ENCODE results near the gene PAK3.

Gene PAK3

GRCh38 chrX:111145878-111146277 is 49.9 kb downstream of the PAK3 start:
- TF ChIP-seq EZH2phosphoT487 (IDR thresholded peaks at IDR 0.05; ENCODE audit: low read length) (no peak), CTCF (IDR thresholded peaks at IDR 0.05; ENCODE audit: low read length) (no peak), EZH2 (optimal IDR thresholded peaks at IDR 0.05; ENCODE audit: low read depth, low read length) (no peak)
- H3K4me2 ChIP-seq (ENCODE audit: low read depth, low read length) = no peak overlapping the region
- H3K9me3 ChIP-seq (replicated peaks; ENCODE audit: insufficient read depth, low read length) = no peaks in the 10 kb centered on the region
- H3K9ac ChIP-seq (ENCODE audit: low read length) = no peak overlapping the region
- H3K27ac ChIP-seq (ENCODE audit: low read length) = no peak overlapping the region
- H4K20me1 ChIP-seq (ENCODE audit: insufficient read depth, low read length) = no peaks in the 10 kb centered on the region
- H3K4me1 ChIP-seq (ENCODE audit: low read length) = no peaks in the 10 kb centered on the region
- no peak overlapping the region for H3K4me3 ChIP-seq (ENCODE audit: low read length)
- no peak for DNase-seq
- no peaks in the 10 kb centered on the region for H3K27me3 ChIP-seq (replicated peaks; ENCODE audit: insufficient read depth, low read length)
- H3K9me2 ChIP-seq (replicated peaks; ENCODE audit: insufficient read depth, low read length) = no peaks in the 10 kb centered on the region
- H3F3A ChIP-seq (ENCODE audit: insufficient read depth, low read length) = no peaks in the 10 kb centered on the region
- H2AFZ ChIP-seq (ENCODE audit: low read length) = no peak overlapping the region
- no peaks in the 10 kb centered on the region for H3K79me2 ChIP-seq (ENCODE audit: low read length)
- no peaks in the 10 kb centered on the region for H3K36me3 ChIP-seq (replicated peaks; ENCODE audit: insufficient read depth, low read length)

GRCh38 chrX:111151764-111152163 is 55.8 kb downstream of the PAK3 start:
- no peaks in the 10 kb centered on the region for H3K36me3 ChIP-seq (replicated peaks; ENCODE audit: insufficient read depth, low read length)
- no peak overlapping the region for H2AFZ ChIP-seq (ENCODE audit: low read length)
- H3K27ac ChIP-seq (ENCODE audit: low read length) = no peak overlapping the region
- DNase-seq = no peak
- H4K20me1 ChIP-seq (ENCODE audit: insufficient read depth, low read length) = no peaks in the 10 kb centered on the region
- H3K9ac ChIP-seq (ENCODE audit: low read length) = no peak overlapping the region
- no peaks in the 10 kb centered on the region for H3K79me2 ChIP-seq (ENCODE audit: low read length)
- H3K4me3 ChIP-seq (ENCODE audit: low read length) = no peak overlapping the region
- no peaks in the 10 kb centered on the region for H3F3A ChIP-seq (ENCODE audit: insufficient read depth, low read length)
- no peaks in the 10 kb centered on the region for H3K4me1 ChIP-seq (ENCODE audit: low read length)
- H3K27me3 ChIP-seq (replicated peaks; ENCODE audit: insufficient read depth, low read length) = no peaks in the 10 kb centered on the region
- no peak for TF ChIP-seq CTCF (IDR thresholded peaks at IDR 0.05; ENCODE audit: low read length)
- no peak for TF ChIP-seq EZH2 (optimal IDR thresholded peaks at IDR 0.05; ENCODE audit: low read depth, low read length)
- TF ChIP-seq EZH2phosphoT487 (IDR thresholded peaks at IDR 0.05; ENCODE audit: low read length) = no peak
- no peaks in the 10 kb centered on the region for H3K9me3 ChIP-seq (replicated peaks; ENCODE audit: insufficient read depth, low read length)
- no peak overlapping the region for H3K4me2 ChIP-seq (ENCODE audit: low read depth, low read length)
- H3K9me2 ChIP-seq (replicated peaks; ENCODE audit: insufficient read depth, low read length) = no peaks in the 10 kb centered on the region

- H3K4me3 ChIP-seq (ENCODE audit: low read length) = no peak overlapping the region
These were observed 63.2 kb downstream of the PAK3 start for GRCh38 chrX:111159232-111159631.

More at GRCh38 chrX:111159232-111159631, 63.2 kb downstream of the PAK3 start:
- TF ChIP-seq EZH2phosphoT487 (IDR thresholded peaks at IDR 0.05; ENCODE audit: low read length) (no peak), EZH2 (optimal IDR thresholded peaks at IDR 0.05; ENCODE audit: low read depth, low read length) (no peak), CTCF (IDR thresholded peaks at IDR 0.05; ENCODE audit: low read length) (no peak)
- no peak overlapping the region for H3K27ac ChIP-seq (ENCODE audit: low read length)
- no peaks in the 10 kb centered on the region for H3F3A ChIP-seq (ENCODE audit: insufficient read depth, low read length)
- H3K27me3 ChIP-seq (replicated peaks; ENCODE audit: insufficient read depth, low read length) = no peaks in the 10 kb centered on the region
- H3K9ac ChIP-seq (ENCODE audit: low read length) = no peak overlapping the region
- H3K9me3 ChIP-seq (replicated peaks; ENCODE audit: insufficient read depth, low read length) = no peaks in the 10 kb centered on the region
- no peak overlapping the region for H3K4me2 ChIP-seq (ENCODE audit: low read depth, low read length)
- H3K9me2 ChIP-seq (replicated peaks; ENCODE audit: insufficient read depth, low read length) = no peaks in the 10 kb centered on the region
- no peaks in the 10 kb centered on the region for H3K79me2 ChIP-seq (ENCODE audit: low read length)
- H2AFZ ChIP-seq (ENCODE audit: low read length) = no peak overlapping the region
- DNase-seq = no peak
- H3K4me1 ChIP-seq (ENCODE audit: low read length) = no peaks in the 10 kb centered on the region
- no peaks in the 10 kb centered on the region for H3K36me3 ChIP-seq (replicated peaks; ENCODE audit: insufficient read depth, low read length)
- H4K20me1 ChIP-seq (ENCODE audit: insufficient read depth, low read length) = no peaks in the 10 kb centered on the region
